ENCODE measurements around the gene PYGO2. TPM values are rescaled to one million over a fixed set of nuclear protein-coding genes. Genes with fewer than 3 reads are reported as not detected.
A peak's percentile ranks its signal among the peaks of the same experiment; 100 is the strongest.
"Not testable (repeated sequence)": the region's sequence is repeated elsewhere in the genome, so short reads cannot be mapped to it uniquely, and the experiment has no call there.

The PYGO2 gene
- total RNA-seq, 2 experiments from 2014 or later: 30.3 to 32.8 TPM

DNA sequence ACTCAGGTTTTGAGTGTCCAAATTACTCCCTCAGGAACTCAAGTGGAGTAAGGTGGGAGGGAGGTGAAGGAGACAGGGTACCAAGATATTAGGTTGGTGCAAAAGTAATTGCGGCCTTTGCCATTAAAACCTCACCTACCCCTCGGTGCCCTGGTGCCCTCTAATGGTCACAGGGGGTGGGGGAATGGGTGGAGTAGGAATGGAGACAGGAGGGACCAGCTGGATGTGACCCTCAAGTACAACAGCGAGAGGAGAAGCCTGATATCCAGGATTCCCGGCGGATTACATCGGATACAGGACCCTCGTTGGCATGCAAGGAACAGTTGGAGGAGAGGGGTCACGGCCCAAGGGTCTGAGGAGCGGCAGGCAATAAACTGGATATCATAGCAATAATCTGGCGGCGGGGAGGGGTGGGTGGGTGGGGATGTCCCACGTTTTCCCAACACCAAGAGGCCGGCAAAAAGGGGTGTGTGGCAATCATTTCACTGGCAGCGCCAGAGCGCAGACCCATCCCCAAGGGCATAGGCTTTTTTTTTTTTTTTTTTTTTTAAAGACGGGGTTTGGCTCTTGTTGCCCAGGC, 36.7 kb upstream of the PYGO2 start:
- Histone ChIP-seq H3K27ac (ENCODE audit: low read depth in 1 of 2, low read length in 2 of 2) (peak overlapping the region in 1 of 2 donors; percentile 96), H3K27me3 (ENCODE audit: control insufficient read depth in 1 of 2, insufficient read depth in 2 of 2, low read length in 2 of 2) (no peaks in the 10 kb centered on the region), H3K9me3 (ENCODE audit: control insufficient read depth in 1 of 2, insufficient read depth in 1 of 2, low read length in 2 of 2) (no peaks in the 10 kb centered on the region), H3K4me1 (ENCODE audit: insufficient read depth, low read length) (peaks cover 48% of the 10 kb centered on the region), H3K36me3 (ENCODE audit: insufficient read depth, low read length) (no peaks in the 10 kb centered on the region), H3K4me3 (ENCODE audit: low read length) (no peak overlapping the region)
- H3K36me3 Mint-ChIP-seq (ENCODE audit: low read depth): peaks cover 6% of the 10 kb centered on the region
- intact Hi-C loops (cut with DNase I, micrococcal nuclease): loop anchor here in 1 of 2 experiments (2.0 kb wide), 1 partner anchor 21 kb away; no protein-coding TSS in a partner anchor
- DNase-seq (peak in 1 of 14 experiments; percentile 43), ATAC-seq (ENCODE audit: poor library complexity) (no peak)
- POLR2A ChIA-PET: interaction anchor here (0.6 to 10.2 kb wide), 10 partner anchors 10 to 65 kb away, joined by 3 to 189 read pairs (median 7); partner anchors contain the start of genes CKS1B, FLAD1, PBXIP1 and PYGO2
- no peaks in the 10 kb centered on the region for H3K27me3 Mint-ChIP-seq
- peak overlapping the region; percentile 90 for H3K27ac Mint-ChIP-seq
- TF ChIP-seq, protein P1, sequence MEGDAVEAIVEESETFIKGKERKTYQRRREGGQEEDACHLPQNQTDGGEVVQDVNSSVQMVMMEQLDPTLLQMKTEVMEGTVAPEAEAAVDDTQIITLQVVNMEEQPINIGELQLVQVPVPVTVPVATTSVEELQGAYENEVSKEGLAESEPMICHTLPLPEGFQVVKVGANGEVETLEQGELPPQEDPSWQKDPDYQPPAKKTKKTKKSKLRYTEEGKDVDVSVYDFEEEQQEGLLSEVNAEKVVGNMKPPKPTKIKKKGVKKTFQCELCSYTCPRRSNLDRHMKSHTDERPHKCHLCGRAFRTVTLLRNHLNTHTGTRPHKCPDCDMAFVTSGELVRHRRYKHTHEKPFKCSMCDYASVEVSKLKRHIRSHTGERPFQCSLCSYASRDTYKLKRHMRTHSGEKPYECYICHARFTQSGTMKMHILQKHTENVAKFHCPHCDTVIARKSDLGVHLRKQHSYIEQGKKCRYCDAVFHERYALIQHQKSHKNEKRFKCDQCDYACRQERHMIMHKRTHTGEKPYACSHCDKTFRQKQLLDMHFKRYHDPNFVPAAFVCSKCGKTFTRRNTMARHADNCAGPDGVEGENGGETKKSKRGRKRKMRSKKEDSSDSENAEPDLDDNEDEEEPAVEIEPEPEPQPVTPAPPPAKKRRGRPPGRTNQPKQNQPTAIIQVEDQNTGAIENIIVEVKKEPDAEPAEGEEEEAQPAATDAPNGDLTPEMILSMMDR (IDR thresholded peaks at IDR 0.05): no peak
- peak overlapping the region; percentile 72 for H3K4me3 Mint-ChIP-seq
- no peaks in the 10 kb centered on the region for H3K9me3 Mint-ChIP-seq
- peaks cover 46% of the 10 kb centered on the region for H3K4me1 Mint-ChIP-seq (ENCODE audit: low read depth)
- CTCF ChIA-PET: interaction anchor here (0.6 to 13.2 kb wide), 23 partner anchors 8 to 87 kb away, joined by 3 to 159 read pairs (median 6); partner anchors contain the start of genes ADAM15, CKS1B, FLAD1 and PBXIP1

DNA sequence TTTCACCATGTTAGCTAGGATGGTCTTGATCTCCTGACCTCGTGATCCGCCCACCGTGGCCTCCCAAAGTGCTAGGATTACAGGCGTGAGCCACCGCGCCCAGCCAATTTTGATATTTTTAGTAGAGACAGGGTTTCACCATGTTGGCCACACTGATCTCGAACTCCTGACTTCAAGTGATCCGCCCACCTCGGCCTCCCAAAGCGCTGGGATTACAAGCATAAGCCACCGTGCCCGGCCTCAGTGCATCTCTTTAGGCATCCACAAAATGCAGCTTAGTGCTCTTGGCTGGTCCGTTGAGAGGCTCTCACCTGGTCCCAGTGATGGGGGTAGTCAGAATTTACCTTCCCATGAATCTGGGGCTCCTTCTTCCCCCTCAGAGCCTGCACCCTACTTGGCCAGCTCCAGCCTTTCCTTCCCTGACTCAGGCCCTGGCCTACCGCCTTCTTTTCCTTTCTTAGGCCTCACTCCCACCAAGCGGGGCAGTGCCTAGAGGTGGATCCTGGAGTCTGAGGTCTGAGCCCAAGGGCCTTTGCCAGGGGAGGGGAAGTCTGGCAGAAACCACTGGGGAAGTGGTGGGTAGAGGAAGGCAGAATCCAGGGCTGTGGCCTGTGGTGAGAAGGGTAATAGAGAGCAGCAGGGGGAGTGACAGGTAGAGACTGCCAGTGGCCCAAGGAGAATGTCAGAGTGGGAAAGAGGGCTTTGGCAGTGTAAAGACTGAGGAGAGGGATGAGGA, 35.6 kb upstream of the PYGO2 start:
- POLR2A ChIA-PET: interaction anchor here (1.8 to 10.2 kb wide), 3 partner anchors 16 to 41 kb away, joined by 6 to 189 read pairs (median 15); partner anchors contain the start of genes CKS1B and PBXIP1
- peaks cover 3% of the 10 kb centered on the region for H3K36me3 Mint-ChIP-seq (ENCODE audit: low read depth)
- Histone ChIP-seq H3K36me3 (ENCODE audit: insufficient read depth, low read length) (peaks cover 6% of the 10 kb centered on the region), H3K4me1 (ENCODE audit: insufficient read depth, low read length) (peaks cover 48% of the 10 kb centered on the region), H3K27ac (ENCODE audit: low read depth in 1 of 2, low read length in 2 of 2) (no peak overlapping the region), H3K27me3 (ENCODE audit: control insufficient read depth in 1 of 2, insufficient read depth in 2 of 2, low read length in 2 of 2) (no peaks in the 10 kb centered on the region), H3K9me3 (ENCODE audit: control insufficient read depth in 1 of 2, insufficient read depth in 1 of 2, low read length in 2 of 2) (no peaks in the 10 kb centered on the region), H3K4me3 (ENCODE audit: low read length) (no peak overlapping the region)
- CTCF ChIA-PET: interaction anchor here (0.6 to 13.2 kb wide), 5 partner anchors 14 to 41 kb away, joined by 4 to 159 read pairs (median 5); partner anchors contain the start of genes FLAD1, PBXIP1 and PYGO2
- DNase-seq (peak in 1 of 14 experiments; percentile 39), ATAC-seq (ENCODE audit: poor library complexity) (no peak)
- peak overlapping the region; percentile 71 for H3K27ac Mint-ChIP-seq
- intact Hi-C loops (cut with DNase I, micrococcal nuclease): no loop called here
- no peaks in the 10 kb centered on the region for H3K27me3 Mint-ChIP-seq
- TF ChIP-seq, protein P1 (IDR thresholded peaks at IDR 0.05): no peak
- peaks cover 45% of the 10 kb centered on the region for H3K4me1 Mint-ChIP-seq (ENCODE audit: low read depth)
- peak overlapping the region; percentile 35 for H3K4me3 Mint-ChIP-seq
- H3K9me3 Mint-ChIP-seq: no peaks in the 10 kb centered on the region

DNA sequence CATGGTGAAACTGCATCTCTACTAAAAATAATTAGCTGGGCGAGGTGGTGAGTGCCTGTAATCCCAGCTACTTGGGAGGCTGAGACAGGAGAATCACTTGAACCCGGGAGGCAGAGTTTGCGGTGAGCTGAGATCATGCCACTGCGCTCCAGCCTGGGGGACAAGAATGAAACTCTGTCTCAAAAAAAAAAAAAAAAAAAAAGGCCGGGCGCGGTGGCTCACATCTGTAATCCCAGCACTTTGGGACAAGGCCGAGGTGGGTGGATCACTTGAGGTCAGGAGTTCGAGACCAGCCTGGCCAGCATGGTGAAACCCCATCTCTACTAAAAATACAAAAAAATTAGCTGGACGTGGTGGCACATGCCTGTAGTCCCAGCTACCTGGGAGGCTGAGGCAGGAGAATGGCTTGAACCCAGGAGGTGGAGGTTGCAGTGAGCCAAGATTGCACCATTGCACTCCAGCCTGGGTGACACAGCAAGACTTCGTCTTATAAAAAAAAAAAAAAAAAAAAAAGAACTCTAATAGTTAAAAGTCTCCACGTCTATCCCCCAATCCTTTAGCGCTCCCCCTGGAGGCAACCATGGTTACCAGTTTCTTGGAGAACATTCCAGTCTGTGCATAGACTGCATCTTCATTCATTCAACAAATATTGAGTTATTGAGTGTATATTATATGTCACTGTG, 33.9 kb upstream of the PYGO2 start:
- H3K4me1 Mint-ChIP-seq (ENCODE audit: low read depth): peaks cover 45% of the 10 kb centered on the region

More for the DNA sequence above, 33.9 kb upstream of the PYGO2 start:
- H3K27ac ChIP-seq (ENCODE audit: low read depth in 1 of 2, low read length in 2 of 2); ATAC-seq (ENCODE audit: poor library complexity); H3K4me3 ChIP-seq (ENCODE audit: low read length); intact Hi-C loops (cut with DNase I, micrococcal nuclease); H3K9me3 ChIP-seq (ENCODE audit: control insufficient read depth in 1 of 2, insufficient read depth in 1 of 2, low read length in 2 of 2); H3K9me3 Mint-ChIP-seq; H3K27me3 Mint-ChIP-seq; H3K36me3 Mint-ChIP-seq (ENCODE audit: low read depth); H3K27ac Mint-ChIP-seq; H3K27me3 ChIP-seq (ENCODE audit: control insufficient read depth in 1 of 2, insufficient read depth in 2 of 2, low read length in 2 of 2): not testable (repeated sequence)
- Histone ChIP-seq H3K36me3 (ENCODE audit: insufficient read depth, low read length) (peaks cover 14% of the 10 kb centered on the region), H3K4me1 (ENCODE audit: insufficient read depth, low read length) (peaks cover 34% of the 10 kb centered on the region)
- peak in 3 of 14 experiments; percentile 42 to 51 (median 46) for DNase-seq
- POLR2A ChIA-PET: interaction anchor here (1.1 to 10.2 kb wide), 4 partner anchors 11 to 34 kb away, joined by 3 to 189 read pairs (median 4); partner anchors contain the start of genes CKS1B and PYGO2
- CTCF ChIA-PET: interaction anchor here (13.2 kb wide), 1 partner anchor 23 kb away, joined by 159 read pairs; no protein-coding TSS in a partner anchor
- peak overlapping the region; percentile 18 for H3K4me3 Mint-ChIP-seq
